Measurements from ENCODE around the gene ROBO1.

ROBO1 gene

DNA sequence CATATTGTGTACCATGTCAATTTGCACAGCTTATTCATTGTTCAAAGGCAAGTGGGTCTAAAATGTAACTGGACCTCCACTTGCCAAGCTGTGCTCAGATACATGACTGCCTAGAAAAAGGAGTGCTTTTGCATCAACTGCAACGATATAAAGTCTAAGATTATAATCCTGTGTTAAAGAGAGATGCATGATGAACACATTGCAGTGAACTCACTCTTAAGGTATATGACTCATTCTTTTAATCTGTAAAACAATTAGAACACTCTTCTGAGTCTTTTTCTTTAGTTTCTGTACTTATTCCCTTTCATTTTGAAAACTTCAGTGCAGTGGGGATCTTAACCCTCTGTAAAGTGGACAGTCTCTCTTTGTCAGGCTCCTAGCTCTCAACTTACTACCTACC lies 982.8 kb downstream of the ROBO1 start:
- DNase-seq (ENCODE audit: low read depth), result no peak
- no peak for TF ChIP-seq CTCF (IDR thresholded peaks at IDR 0.05; ENCODE audit: control insufficient read depth, insufficient read depth, low read depth, low read length, missing control alignments)

DNA sequence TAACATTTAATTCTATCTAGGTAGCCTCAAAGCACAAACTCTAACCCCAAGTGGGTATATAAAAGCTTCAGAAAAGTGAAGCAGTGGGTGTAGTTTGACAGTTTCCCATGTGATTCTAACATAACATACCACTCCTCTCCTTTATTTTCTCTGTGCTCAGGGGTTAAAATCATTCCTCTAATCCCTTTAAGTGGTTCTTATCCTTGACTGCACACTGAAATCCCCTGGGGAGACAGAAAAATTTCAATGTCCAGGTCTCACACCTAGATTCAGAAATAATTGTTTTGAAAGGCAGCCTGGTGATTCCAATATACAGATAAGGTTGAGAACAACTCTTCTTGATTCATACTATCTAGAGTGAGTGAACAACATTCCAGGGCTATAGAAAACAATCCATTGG lies 986.4 kb downstream of the ROBO1 start:
- DNase-seq (ENCODE audit: low read depth), result no peak
- no peak overlapping the region for H3K4me3 ChIP-seq (ENCODE audit: control insufficient read depth, low read depth, low read length)
- TF ChIP-seq CTCF (IDR thresholded peaks at IDR 0.05; ENCODE audit: control insufficient read depth, insufficient read depth, low read depth, low read length, missing control alignments), result no peak

More for the DNA sequence above, 982.8 kb downstream of the ROBO1 start:
- H3K4me3 ChIP-seq (ENCODE audit: control insufficient read depth, low read depth, low read length), result no peak overlapping the region

GRCh38 chr3:78765671-78766485 lies 1001.9 kb downstream of the ROBO1 start:
- TF ChIP-seq CTCF (IDR thresholded peaks at IDR 0.05; ENCODE audit: control insufficient read depth, insufficient read depth, low read depth, low read length, missing control alignments), result no peak
- no peak for DNase-seq (ENCODE audit: low read depth)
- H3K4me3 ChIP-seq (ENCODE audit: control insufficient read depth, low read depth, low read length), result no peak overlapping the region

- no peak overlapping the region for H3K4me3 ChIP-seq (ENCODE audit: control insufficient read depth, low read depth, low read length)
Measured at GRCh38 chr3:78764634-78765033, 1003.2 kb downstream of the ROBO1 start.

GRCh38 chr3:78762121-78762520 lies 1005.7 kb downstream of the ROBO1 start:
- no peak overlapping the region for H3K4me3 ChIP-seq (ENCODE audit: control insufficient read depth, low read depth, low read length)
- TF ChIP-seq CTCF (IDR thresholded peaks at IDR 0.05; ENCODE audit: control insufficient read depth, insufficient read depth, low read depth, low read length, missing control alignments), result no peak
- DNase-seq (ENCODE audit: low read depth), result no peak

More at GRCh38 chr3:78764634-78765033, 1003.2 kb downstream of the ROBO1 start:
- TF ChIP-seq CTCF (IDR thresholded peaks at IDR 0.05; ENCODE audit: control insufficient read depth, insufficient read depth, low read depth, low read length, missing control alignments), result no peak
- no peak for DNase-seq (ENCODE audit: low read depth)

GRCh38 chr3:78761126-78761525 lies 1006.7 kb downstream of the ROBO1 start:
- no peak for TF ChIP-seq CTCF (IDR thresholded peaks at IDR 0.05; ENCODE audit: control insufficient read depth, insufficient read depth, low read depth, low read length, missing control alignments)
- no peak overlapping the region for H3K4me3 ChIP-seq (ENCODE audit: control insufficient read depth, low read depth, low read length)
- no peak for DNase-seq (ENCODE audit: low read depth)
